ENCODE measurements around the gene RAB3GAP1.

RAB3GAP1 gene

GRCh38 chr2:135144343-135144742 lies 92.3 kb downstream of the RAB3GAP1 start:
- DNase-seq (ENCODE audit: low read depth), result peak; percentile 82
- H3K4me3 ChIP-seq (ENCODE audit: low read length), result no peak overlapping the region
- no peak for TF ChIP-seq CTCF (IDR thresholded peaks at IDR 0.05; ENCODE audit: insufficient read depth, low read depth, low read length, missing control alignments)

- H3K4me3 ChIP-seq (ENCODE audit: low read length), result no peak overlapping the region
- no peak for TF ChIP-seq CTCF (IDR thresholded peaks at IDR 0.05; ENCODE audit: insufficient read depth, low read depth, low read length, missing control alignments)
- peak; percentile 74 for DNase-seq (ENCODE audit: low read depth)
Observed at GRCh38 chr2:135149251-135149650, 97.2 kb downstream of the RAB3GAP1 start.

DNA sequence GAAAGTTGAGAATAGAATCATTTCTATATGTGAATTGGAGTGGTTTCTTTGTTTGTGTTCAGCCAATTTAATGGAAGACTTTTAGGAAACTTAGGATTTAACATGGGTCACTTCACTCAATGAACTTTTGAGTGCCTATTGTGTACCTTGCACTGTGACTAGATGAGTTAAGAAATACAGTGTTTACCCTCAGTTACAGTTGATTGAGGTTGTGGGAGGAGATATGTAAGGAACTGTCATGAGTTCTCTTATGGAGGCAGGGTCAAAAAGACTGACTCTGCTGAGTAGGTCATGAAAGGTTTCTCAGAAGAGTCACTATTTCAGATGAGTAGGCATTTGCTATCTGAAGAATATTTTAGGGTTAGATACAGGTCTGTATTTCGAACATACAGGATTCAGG lies 98.6 kb downstream of the RAB3GAP1 start:
- no peak overlapping the region for H3K4me3 ChIP-seq (ENCODE audit: low read length)
- TF ChIP-seq CTCF (IDR thresholded peaks at IDR 0.05; ENCODE audit: insufficient read depth, low read depth, low read length, missing control alignments), result no peak
- peak; percentile 29 for DNase-seq (ENCODE audit: low read depth)

- peak; percentile 25 for DNase-seq (ENCODE audit: low read depth)
- no peak overlapping the region for H3K4me3 ChIP-seq (ENCODE audit: low read length)
- no peak for TF ChIP-seq CTCF (IDR thresholded peaks at IDR 0.05; ENCODE audit: insufficient read depth, low read depth, low read length, missing control alignments)
Observed at GRCh38 chr2:135151615-135152014, 99.5 kb downstream of the RAB3GAP1 start.

- no peak for TF ChIP-seq CTCF (IDR thresholded peaks at IDR 0.05; ENCODE audit: insufficient read depth, low read depth, low read length, missing control alignments)
- DNase-seq (ENCODE audit: low read depth), result no peak
- H3K4me3 ChIP-seq (ENCODE audit: low read length), result no peak overlapping the region
Observed at GRCh38 chr2:135152361-135152760, 100.3 kb downstream of the RAB3GAP1 start.

- DNase-seq (ENCODE audit: low read depth), result no peak
- no peak overlapping the region for H3K4me3 ChIP-seq (ENCODE audit: low read length)
- TF ChIP-seq CTCF (IDR thresholded peaks at IDR 0.05; ENCODE audit: insufficient read depth, low read depth, low read length, missing control alignments), result no peak
Observed at GRCh38 chr2:135154962-135155361, 102.9 kb downstream of the RAB3GAP1 start.

DNA sequence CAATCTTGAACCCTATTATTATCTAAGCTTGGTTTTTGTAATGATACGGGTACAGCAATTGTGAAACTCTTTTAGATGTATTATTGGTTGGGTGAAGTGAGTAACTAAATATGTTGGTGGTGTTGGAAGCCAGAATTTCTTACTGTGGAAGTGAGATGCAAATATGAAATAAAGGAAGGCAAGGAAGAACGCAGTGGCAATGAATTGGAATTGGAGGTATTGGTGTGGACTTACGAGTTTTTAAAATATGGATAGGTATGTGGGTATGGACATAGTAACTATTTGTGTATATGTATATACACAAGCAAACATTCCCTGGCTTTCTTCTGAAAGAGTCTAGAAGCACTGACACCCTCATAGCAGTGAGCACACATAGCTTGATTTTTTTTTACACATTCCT lies 105.8 kb downstream of the RAB3GAP1 start:
- no peak for TF ChIP-seq CTCF (IDR thresholded peaks at IDR 0.05; ENCODE audit: insufficient read depth, low read depth, low read length, missing control alignments)

More for the DNA sequence above, 105.8 kb downstream of the RAB3GAP1 start:
- no peak overlapping the region for H3K4me3 ChIP-seq (ENCODE audit: low read length)
- no peak for DNase-seq (ENCODE audit: low read depth)

All from epithelial cell of esophagus (primary cell).